ENCODE data around the gene IL20RA.
A peak's percentile ranks its signal among the peaks of the same experiment; 100 is the strongest.

IL20RA gene

DNA sequence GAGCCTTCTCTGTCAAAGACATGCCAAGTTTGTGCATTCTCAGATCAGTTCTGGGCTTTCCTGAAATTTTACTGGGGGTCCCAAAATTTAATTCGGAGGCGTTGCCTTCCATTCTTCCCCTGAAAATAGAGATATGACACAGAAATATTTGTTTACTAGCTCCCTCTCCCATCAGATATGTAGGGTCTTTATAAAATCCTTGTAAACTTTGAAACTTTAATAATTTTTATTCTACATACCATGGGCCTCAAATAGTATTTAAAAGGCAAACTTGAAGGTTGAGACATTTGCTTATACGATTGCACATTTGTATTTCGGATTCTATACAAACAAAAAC is 54.6 kb downstream of the IL20RA start:
- Histone ChIP-seq H2BK120ac (ENCODE audit: low read depth, low read length) (peak overlapping the region; percentile 6), H3K23ac (ENCODE audit: low read depth, low read length, poor library complexity) (no peak overlapping the region), H2AK5ac (ENCODE audit: low read depth, low read length) (no peak overlapping the region), H3K4me1 (ENCODE audit: control insufficient read depth in 2 of 2, insufficient read depth in 1 of 2, low read depth in 1 of 2, low read length in 2 of 2) (peaks cover 0 to 3% of the 10 kb centered on the region in 2 donors), H3K27ac (replicated peaks; ENCODE audit: low read length) (no peak overlapping the region), H3K27me3 (ENCODE audit: control insufficient read depth in 3 of 3, insufficient read depth in 3 of 3, low read depth in 1 of 3, low read length in 3 of 3) (peaks cover 0 to 35% (median 0%) of the 10 kb centered on the region in 3 experiments), H4K8ac (ENCODE audit: low read depth, low read length) (no peak overlapping the region), H2AFZ (ENCODE audit: low read length) (peak overlapping the region; percentile 90), H3K36me3 (replicated peaks in 1 of 2; ENCODE audit: control insufficient read depth in 2 of 2, insufficient read depth in 2 of 2, low read length in 2 of 2) (no peaks in the 10 kb centered on the region), H2BK5ac (ENCODE audit: low read length) (no peak overlapping the region), H2BK15ac (ENCODE audit: low read length) (peak overlapping the region; percentile 8), H3K14ac (ENCODE audit: low read length) (no peak overlapping the region), H3K4ac (ENCODE audit: low read length) (no peak overlapping the region), H3K79me1 (ENCODE audit: low read depth, low read length) (no peaks in the 10 kb centered on the region), H2BK12ac (ENCODE audit: low read length) (no peak overlapping the region), H3K9ac (ENCODE audit: low read depth, low read length, poor library complexity) (peak overlapping the region; percentile 78), H3K18ac (ENCODE audit: low read length) (no peak overlapping the region), H3K9me3 (replicated peaks in 1 of 2; ENCODE audit: control insufficient read depth in 2 of 2, insufficient read depth in 1 of 2, low read depth in 1 of 2, low read length in 2 of 2) (peaks cover 0 to 2% of the 10 kb centered on the region in 2 donors), H3K4me3 (ENCODE audit: low read length in 2 of 2) (peak overlapping the region; percentile 41 to 76), H4K91ac (ENCODE audit: low read depth, low read length, poor library complexity) (no peak overlapping the region), H3K4me2 (ENCODE audit: insufficient read depth, low read length, poor library complexity, severe bottlenecking) (peak overlapping the region; percentile 85)
- no CpG with 5 or more reads among the region's 4 CpGs for WGBS, 2 donors (ENCODE audit: extremely low coverage in 2 of 2, insufficient read length in 2 of 2, insufficient replicate concordance in 1 of 2)
- no peak for DNase-seq (ENCODE audit: low spot score)

- H3K14ac ChIP-seq (ENCODE audit: low read length): no peak overlapping the region
- WGBS, 2 donors (ENCODE audit: extremely low coverage in 2 of 2, insufficient read length in 2 of 2, insufficient replicate concordance in 1 of 2): no CpG with 5 or more reads among the region's 40 CpGs
- H3K4ac ChIP-seq (ENCODE audit: low read length): no peak overlapping the region
Observed at GRCh38 chr6:136989571-136990241, 55.1 kb downstream of the IL20RA start.

GRCh38 chr6:136987526-136987925 is 57.2 kb downstream of the IL20RA start:
- H3K18ac ChIP-seq (ENCODE audit: low read length): no peak overlapping the region
- H2BK120ac ChIP-seq (ENCODE audit: low read depth, low read length): no peak overlapping the region
- H3K9me3 ChIP-seq (replicated peaks in 1 of 2; ENCODE audit: control insufficient read depth in 2 of 2, insufficient read depth in 1 of 2, low read depth in 1 of 2, low read length in 2 of 2): peaks cover 0 to 3% of the 10 kb centered on the region in 2 donors
- no peak overlapping the region for H3K14ac ChIP-seq (ENCODE audit: low read length)
- H2BK12ac ChIP-seq (ENCODE audit: low read length): no peak overlapping the region
- H3K27me3 ChIP-seq (ENCODE audit: control insufficient read depth in 3 of 3, insufficient read depth in 3 of 3, low read depth in 1 of 3, low read length in 3 of 3): peaks cover 0 to 39% (median 0%) of the 10 kb centered on the region in 3 experiments
- H3K79me1 ChIP-seq (ENCODE audit: low read depth, low read length): no peaks in the 10 kb centered on the region
- no peak overlapping the region for H3K4ac ChIP-seq (ENCODE audit: low read length)
- WGBS, 2 donors (ENCODE audit: extremely low coverage in 2 of 2, insufficient read length in 2 of 2, insufficient replicate concordance in 1 of 2): no CpG with 5 or more reads among the region's 4 CpGs
- no peak overlapping the region for H3K9ac ChIP-seq (ENCODE audit: low read depth, low read length, poor library complexity)
- H3K27ac ChIP-seq (replicated peaks; ENCODE audit: low read length): no peak overlapping the region
- H4K91ac ChIP-seq (ENCODE audit: low read depth, low read length, poor library complexity): no peak overlapping the region
- no peak overlapping the region for H2AK5ac ChIP-seq (ENCODE audit: low read depth, low read length)
- no peak overlapping the region for H3K23ac ChIP-seq (ENCODE audit: low read depth, low read length, poor library complexity)
- no peak overlapping the region for H2AFZ ChIP-seq (ENCODE audit: low read length)
- H3K4me1 ChIP-seq (ENCODE audit: control insufficient read depth in 2 of 2, insufficient read depth in 1 of 2, low read depth in 1 of 2, low read length in 2 of 2): peaks cover 0 to 3% of the 10 kb centered on the region in 2 donors
- no peak for DNase-seq (ENCODE audit: low spot score)
- no peak overlapping the region for H2BK5ac ChIP-seq (ENCODE audit: low read length)
- no peak overlapping the region for H4K8ac ChIP-seq (ENCODE audit: low read depth, low read length)
- no peak overlapping the region for H3K4me3 ChIP-seq (ENCODE audit: low read length in 2 of 2)
- no peaks in the 10 kb centered on the region for H3K36me3 ChIP-seq (replicated peaks in 1 of 2; ENCODE audit: control insufficient read depth in 2 of 2, insufficient read depth in 2 of 2, low read length in 2 of 2)
- H3K4me2 ChIP-seq (ENCODE audit: insufficient read depth, low read length, poor library complexity, severe bottlenecking): no peak overlapping the region
- H2BK15ac ChIP-seq (ENCODE audit: low read length): no peak overlapping the region

More at GRCh38 chr6:136989571-136990241, 55.1 kb downstream of the IL20RA start:
- Histone ChIP-seq H3K27me3 (ENCODE audit: control insufficient read depth in 3 of 3, insufficient read depth in 3 of 3, low read depth in 1 of 3, low read length in 3 of 3) (peaks cover 0 to 35% (median 0%) of the 10 kb centered on the region in 3 experiments), H2BK120ac (ENCODE audit: low read depth, low read length) (peak overlapping the region; percentile 6), H3K4me1 (ENCODE audit: control insufficient read depth in 2 of 2, insufficient read depth in 1 of 2, low read depth in 1 of 2, low read length in 2 of 2) (peaks cover 0 to 3% of the 10 kb centered on the region in 2 donors), H2BK5ac (ENCODE audit: low read length) (no peak overlapping the region), H3K23ac (ENCODE audit: low read depth, low read length, poor library complexity) (no peak overlapping the region), H3K9me3 (replicated peaks in 1 of 2; ENCODE audit: control insufficient read depth in 2 of 2, insufficient read depth in 1 of 2, low read depth in 1 of 2, low read length in 2 of 2) (peaks cover 0 to 2% of the 10 kb centered on the region in 2 donors), H4K8ac (ENCODE audit: low read depth, low read length) (no peak overlapping the region), H3K36me3 (replicated peaks in 1 of 2; ENCODE audit: control insufficient read depth in 2 of 2, insufficient read depth in 2 of 2, low read length in 2 of 2) (no peaks in the 10 kb centered on the region), H2AK5ac (ENCODE audit: low read depth, low read length) (no peak overlapping the region), H2BK15ac (ENCODE audit: low read length) (peak overlapping the region; percentile 8), H3K27ac (replicated peaks; ENCODE audit: low read length) (no peak overlapping the region), H3K79me1 (ENCODE audit: low read depth, low read length) (no peaks in the 10 kb centered on the region), H2BK12ac (ENCODE audit: low read length) (no peak overlapping the region), H3K9ac (ENCODE audit: low read depth, low read length, poor library complexity) (peak overlapping the region; percentile 78), H4K91ac (ENCODE audit: low read depth, low read length, poor library complexity) (no peak overlapping the region), H3K4me3 (ENCODE audit: low read length in 2 of 2) (peak overlapping the region; percentile 41 to 76), H2AFZ (ENCODE audit: low read length) (peak overlapping the region; percentile 90), H3K4me2 (ENCODE audit: insufficient read depth, low read length, poor library complexity, severe bottlenecking) (peak overlapping the region; percentile 85), H3K18ac (ENCODE audit: low read length) (peak overlapping the region; percentile 93)
- DNase-seq (ENCODE audit: low spot score): no peak

DNA sequence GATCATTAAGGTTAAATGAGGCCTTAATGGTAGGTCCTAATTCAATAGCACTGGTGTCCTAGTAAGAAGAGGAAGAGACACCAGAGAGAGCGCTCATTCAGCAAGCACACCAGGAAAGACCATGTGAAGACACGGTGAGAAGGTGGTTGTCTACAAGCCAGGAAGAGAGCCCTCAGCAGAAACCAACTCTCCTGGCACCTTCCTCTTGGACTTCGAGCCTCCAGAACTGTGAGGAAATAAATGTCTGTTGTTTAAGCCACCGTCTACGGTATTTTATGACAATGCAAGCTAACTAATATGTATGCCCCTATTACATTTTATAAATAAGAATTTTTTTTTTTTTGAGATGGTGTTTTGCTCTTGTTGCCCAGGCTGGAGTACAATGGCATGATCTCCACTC is 59.3 kb downstream of the IL20RA start:
- no peak overlapping the region for H3K4me3 ChIP-seq (ENCODE audit: low read length in 2 of 2)
- H2AK5ac ChIP-seq (ENCODE audit: low read depth, low read length): no peak overlapping the region
- H3K36me3 ChIP-seq (replicated peaks in 1 of 2; ENCODE audit: control insufficient read depth in 2 of 2, insufficient read depth in 2 of 2, low read length in 2 of 2): no peaks in the 10 kb centered on the region
- H2BK5ac ChIP-seq (ENCODE audit: low read length): no peak overlapping the region
- no peak overlapping the region for H4K8ac ChIP-seq (ENCODE audit: low read depth, low read length)
- no peak overlapping the region for H3K27ac ChIP-seq (replicated peaks; ENCODE audit: low read length)
- no peak overlapping the region for H3K9ac ChIP-seq (ENCODE audit: low read depth, low read length, poor library complexity)
- no peak overlapping the region for H3K4ac ChIP-seq (ENCODE audit: low read length)
- H2AFZ ChIP-seq (ENCODE audit: low read length): no peak overlapping the region
- no CpG with 5 or more reads among the region's 5 CpGs for WGBS, 2 donors (ENCODE audit: extremely low coverage in 2 of 2, insufficient read length in 2 of 2, insufficient replicate concordance in 1 of 2)
- H2BK15ac ChIP-seq (ENCODE audit: low read length): no peak overlapping the region
- H2BK120ac ChIP-seq (ENCODE audit: low read depth, low read length): no peak overlapping the region
- no peaks in the 10 kb centered on the region for H3K79me1 ChIP-seq (ENCODE audit: low read depth, low read length)
- no peak overlapping the region for H3K18ac ChIP-seq (ENCODE audit: low read length)
- no peak for DNase-seq (ENCODE audit: low spot score)
- H3K14ac ChIP-seq (ENCODE audit: low read length): no peak overlapping the region
- peaks cover 0 to 3% of the 10 kb centered on the region in 2 donors for H3K4me1 ChIP-seq (ENCODE audit: control insufficient read depth in 2 of 2, insufficient read depth in 1 of 2, low read depth in 1 of 2, low read length in 2 of 2)
- H3K9me3 ChIP-seq (replicated peaks in 1 of 2; ENCODE audit: control insufficient read depth in 2 of 2, insufficient read depth in 1 of 2, low read depth in 1 of 2, low read length in 2 of 2): peaks cover 0 to 3% of the 10 kb centered on the region in 2 donors
- no peak overlapping the region for H3K4me2 ChIP-seq (ENCODE audit: insufficient read depth, low read length, poor library complexity, severe bottlenecking)
- no peak overlapping the region for H4K91ac ChIP-seq (ENCODE audit: low read depth, low read length, poor library complexity)
- H3K27me3 ChIP-seq (ENCODE audit: control insufficient read depth in 3 of 3, insufficient read depth in 3 of 3, low read depth in 1 of 3, low read length in 3 of 3): peaks cover 0 to 25% (median 0%) of the 10 kb centered on the region in 3 experiments
- H3K23ac ChIP-seq (ENCODE audit: low read depth, low read length, poor library complexity): no peak overlapping the region
- no peak overlapping the region for H2BK12ac ChIP-seq (ENCODE audit: low read length)

Data from neuronal stem cell (in vitro differentiated cells).